NCI-H446 treated with DMSO at 0.1 percent for 48 hours (cell line): ENCODE measurements around the gene TXNRD2.
"Not testable (repeated sequence)": the region's sequence is repeated elsewhere in the genome, so short reads cannot be mapped to it uniquely, and the experiment has no call there.

Source experiments
- DNase-seq: peaks from one replicate; lab custom pipeline; 2025; lab: John Stamatoyannopoulos, UW

Gene TXNRD2

DNA sequence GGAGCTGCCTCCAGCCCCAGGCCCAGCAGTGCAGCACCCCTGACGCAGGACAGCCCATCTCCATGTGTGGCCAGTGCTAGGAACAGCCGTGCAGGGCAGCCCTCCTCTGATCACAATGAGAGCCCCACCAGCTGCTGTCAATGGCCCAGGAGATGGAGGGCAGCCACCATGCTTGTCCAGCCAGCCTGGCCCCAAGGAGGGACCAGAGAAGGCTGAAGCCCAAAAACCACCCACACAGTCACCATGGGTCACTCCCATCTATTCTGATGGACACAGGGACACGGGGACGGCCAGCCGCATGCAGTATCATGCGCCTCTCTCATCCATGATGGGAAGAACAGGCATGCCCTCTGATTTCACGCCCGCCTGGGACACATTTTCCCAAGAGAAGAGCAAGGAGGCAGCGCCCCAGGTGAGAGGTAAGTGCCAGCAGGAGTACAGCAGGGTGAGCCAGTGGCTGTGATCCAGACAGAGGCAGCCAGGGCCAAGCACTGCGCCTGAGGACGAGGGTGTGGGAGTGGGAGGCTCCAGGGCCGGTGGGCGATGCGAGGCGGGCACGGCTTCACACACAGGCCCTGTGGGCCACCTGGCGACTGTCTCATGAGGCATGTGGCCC is 53.4 kb downstream of the TXNRD2 start:
- no peak for DNase-seq

DNA sequence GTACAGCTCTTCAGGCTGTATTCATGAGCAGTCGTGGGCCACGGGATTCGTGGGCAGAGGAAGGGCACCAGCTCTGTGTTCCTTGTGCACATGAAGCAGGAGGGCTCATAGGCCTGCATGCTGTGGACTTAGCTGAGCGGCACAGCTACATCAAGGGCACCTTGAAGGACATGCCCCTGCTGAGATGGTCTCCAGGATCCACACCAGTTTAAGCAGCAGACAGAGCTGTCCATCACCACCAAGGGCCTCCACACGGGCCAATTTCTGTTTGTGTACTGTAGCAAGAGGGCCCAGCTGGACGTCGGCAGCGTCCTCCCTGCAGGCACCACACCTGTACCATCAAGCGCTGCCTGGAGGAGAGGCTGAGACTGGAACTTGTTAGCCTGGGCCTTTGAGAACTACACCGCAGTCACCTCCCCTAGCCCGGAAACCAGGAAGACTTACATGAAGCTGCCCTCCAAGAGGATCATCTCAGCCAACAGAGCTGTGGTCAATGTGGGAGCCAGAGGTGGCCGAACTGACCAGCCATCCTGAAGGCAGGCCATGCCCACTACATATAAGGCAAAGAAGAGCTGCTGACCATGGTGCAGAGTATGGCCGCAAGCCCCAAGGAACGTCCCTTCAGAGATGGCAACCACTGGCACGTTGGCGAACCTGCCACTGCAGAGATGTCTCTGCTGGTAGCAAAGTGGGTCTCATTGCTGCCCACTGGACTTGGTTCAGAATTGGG is 54.2 kb downstream of the TXNRD2 start:
- DNase-seq: no peak

DNA sequence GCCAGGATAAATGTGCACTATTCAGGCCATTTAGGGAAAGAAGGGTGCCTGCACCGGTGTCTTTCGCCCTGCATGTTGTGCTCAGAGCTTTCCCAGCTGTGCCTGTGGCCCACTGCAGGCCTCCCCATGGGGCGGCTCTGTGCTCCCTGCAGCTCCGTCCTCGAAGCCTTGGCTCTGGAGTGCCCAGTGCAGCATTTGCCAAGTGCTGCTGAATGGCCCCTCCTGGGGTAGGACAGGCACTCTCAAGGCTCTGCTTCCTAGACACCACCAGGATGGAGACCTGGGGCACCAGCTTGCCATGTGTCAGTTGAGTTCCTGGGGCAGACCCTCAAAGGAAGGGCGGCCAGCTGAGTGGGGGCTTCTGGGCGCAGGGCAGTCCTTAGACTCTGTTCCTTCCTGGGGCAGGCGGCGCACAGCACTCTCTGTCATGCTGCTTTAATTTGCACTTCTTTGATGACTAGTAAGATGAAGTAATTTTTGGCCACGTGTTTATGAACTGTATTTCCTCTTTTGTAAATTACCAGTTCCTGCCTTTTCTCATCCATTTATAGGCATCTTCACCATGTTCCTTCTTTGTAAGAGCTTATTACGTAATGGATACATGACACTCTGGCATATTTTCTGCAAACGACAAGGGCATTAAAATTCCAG is 54.9 kb downstream of the TXNRD2 start:
- DNase-seq: no peak

DNA sequence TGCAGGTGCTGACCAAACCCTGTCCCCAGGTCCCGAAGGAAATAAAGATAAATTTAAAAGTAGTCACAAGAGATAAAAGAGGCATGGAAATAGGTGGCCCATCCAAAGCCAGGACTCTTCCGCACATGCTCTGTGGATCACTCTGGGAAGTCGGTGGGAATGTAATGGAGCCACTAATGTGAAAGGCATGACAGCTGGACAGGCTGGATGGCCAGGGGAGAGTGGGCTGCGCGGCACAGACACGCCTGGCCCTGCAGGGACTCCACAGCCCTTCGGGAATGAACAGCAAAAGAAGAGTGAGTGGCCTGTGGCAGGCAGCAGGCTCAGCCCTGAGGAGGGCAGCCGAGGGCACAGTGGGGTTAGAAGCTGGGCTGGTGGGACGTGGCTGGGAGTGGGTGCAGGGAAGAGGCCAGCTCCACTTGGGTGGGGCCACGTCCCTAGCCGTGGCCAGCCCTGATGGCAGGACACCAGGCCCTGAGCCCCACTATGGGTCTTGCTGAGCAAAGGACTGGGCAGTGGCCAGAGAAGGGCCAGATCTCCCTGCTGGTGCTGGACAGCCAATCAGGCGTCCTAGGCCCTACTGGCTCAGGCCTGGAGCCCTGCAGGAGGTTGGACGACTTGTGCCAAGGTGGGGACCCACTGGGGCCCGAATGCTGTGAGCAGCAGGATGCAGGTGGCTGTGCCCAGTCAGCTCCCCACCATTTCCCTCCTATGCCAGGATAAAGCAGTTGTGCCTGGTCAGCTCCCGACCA is 55.6 kb downstream of the TXNRD2 start:
- no peak for DNase-seq

DNA sequence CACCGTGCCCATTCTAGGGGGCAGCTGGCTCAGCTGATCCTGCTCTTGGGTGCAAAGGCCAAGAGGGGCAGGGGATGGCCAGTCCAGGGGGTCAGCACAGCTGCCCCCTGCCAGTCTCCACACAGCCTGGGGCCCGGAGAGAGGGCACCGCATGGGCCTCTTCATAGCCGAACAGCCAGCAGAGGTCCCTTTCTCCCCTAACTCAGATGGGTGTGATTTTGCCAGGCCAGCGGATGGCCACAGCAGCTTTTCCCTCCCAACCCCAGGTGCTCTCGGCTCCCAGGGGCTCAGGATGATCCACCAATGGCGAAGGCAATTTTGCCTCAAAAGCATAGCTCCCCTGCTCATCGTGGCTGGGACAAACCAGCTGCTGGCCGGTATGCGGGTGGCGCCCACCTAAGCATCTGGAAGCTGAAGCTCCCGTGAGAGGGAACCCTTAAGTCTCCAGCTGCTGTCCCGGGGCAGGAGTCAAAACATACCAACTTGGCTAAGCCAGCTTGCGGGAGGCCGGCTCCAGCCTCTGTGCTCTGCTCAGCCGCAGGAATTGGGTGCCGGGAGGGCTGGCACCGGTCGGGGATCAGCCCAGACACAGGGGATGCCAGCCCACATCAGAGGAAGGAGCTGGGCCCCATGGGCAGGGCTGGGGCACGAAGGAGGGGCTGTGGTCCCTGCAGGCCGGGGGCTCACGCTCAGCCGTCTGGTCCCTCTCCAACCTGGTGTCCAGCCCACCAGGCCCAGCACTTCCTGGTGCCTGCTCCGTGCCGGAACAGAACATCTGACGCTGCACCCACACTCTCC is 56.5 kb downstream of the TXNRD2 start:
- DNase-seq: no peak

- DNase-seq: no peak
These were observed 57.3 kb downstream of the TXNRD2 start for GRCh38 chr22:19884161-19884953.

DNA sequence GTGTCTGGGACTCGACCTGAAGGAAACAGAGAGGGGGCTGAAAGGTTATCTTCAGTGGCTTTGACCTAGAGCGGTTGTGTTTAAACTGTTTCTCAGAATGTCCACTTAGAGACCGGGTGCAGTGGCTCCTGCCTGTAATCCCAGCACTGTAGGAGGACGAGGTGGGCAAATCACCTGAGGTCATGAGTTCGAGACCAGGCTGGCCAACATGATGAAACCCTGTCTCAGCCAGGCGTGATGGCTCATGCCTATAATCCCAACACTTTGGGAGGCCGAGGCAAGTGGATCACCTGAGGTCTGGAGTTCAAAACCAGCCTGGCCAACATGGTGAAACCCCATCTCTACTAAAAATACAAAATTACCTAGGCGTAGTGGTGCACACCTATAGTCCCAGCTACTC is 58.2 kb downstream of the TXNRD2 start:
- not testable (repeated sequence) for DNase-seq

DNA sequence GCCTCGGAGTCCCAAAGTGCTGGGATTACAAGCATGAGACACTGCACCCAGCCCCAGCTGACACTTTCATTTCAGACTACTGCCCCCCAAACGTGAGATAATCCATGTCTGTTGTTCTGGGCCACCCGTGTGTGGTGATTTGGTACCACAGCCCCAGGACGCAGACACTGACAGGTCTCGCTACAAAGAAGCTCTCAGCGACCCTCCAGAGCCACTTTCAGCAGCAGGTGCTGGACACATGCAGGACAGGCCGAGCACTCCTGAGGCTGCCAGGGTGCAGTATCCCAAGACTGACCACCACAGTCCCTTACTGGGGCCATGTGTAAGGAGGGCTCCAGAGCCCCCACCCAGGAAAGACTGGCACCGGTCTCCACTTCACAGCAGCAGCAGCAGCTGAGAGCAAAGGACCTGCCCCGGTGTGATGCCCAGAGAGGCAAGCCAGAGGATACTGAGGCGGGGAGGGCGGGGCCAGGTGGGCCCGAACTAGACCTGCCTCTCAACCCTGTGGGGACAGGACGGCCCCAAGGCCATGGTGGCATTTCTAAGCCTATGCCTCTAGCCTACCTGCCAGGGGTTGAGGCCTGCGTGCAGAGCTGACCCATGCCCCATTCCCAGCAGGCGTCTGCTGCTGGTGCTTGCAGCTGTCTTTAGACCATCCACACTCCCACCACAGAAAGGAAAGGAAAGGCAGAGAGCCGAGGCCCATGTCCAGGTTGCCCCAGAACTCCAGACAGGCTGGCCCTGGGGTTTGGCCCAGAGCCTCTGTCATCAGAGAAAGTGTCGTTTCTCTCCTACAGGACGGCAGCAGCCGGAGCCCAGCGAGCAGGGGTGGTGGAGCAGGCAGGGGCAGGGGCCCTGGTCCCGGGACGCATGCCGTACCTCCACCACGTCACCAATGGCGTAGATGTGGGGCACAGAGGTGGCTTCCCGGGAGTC is 58.9 kb downstream of the TXNRD2 start:
- no peak for DNase-seq

DNA sequence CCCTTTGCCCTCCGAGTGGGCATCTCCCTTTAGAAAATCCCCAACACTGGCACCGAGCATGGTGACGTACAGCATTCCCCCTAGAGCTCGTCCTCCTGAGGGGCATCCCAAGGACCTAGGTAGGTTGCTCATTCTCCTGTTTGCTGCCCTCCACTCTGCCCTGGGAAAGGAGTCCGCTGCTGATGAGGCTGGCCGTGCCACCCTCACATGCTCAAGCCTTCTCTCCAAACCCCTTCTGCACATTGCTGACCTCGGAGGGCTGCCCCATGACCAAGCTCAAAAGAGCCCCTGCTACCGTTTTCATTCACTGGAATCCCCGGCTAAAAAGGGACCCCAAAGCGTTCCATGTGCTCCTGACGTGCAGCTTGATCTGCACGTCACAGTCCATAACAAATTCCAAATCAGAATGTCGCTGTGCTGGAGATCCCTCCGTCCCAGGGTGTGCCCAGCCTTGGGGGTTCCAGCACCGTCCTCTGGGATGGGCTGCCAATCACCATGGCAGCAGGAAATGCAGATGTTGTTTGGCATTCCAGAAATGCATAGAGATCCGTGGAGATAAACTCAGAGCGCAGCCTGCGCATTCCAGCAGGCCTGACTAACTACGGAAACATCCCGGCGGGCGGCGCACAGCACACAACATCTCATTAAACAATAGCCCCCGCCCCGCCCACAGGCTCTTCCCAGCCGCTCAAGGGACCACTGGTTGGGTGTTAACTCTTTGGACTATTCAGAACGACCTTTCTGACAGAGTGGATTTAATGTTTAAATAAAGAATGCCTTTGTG is 60.6 kb downstream of the TXNRD2 start:
- no peak for DNase-seq

DNA sequence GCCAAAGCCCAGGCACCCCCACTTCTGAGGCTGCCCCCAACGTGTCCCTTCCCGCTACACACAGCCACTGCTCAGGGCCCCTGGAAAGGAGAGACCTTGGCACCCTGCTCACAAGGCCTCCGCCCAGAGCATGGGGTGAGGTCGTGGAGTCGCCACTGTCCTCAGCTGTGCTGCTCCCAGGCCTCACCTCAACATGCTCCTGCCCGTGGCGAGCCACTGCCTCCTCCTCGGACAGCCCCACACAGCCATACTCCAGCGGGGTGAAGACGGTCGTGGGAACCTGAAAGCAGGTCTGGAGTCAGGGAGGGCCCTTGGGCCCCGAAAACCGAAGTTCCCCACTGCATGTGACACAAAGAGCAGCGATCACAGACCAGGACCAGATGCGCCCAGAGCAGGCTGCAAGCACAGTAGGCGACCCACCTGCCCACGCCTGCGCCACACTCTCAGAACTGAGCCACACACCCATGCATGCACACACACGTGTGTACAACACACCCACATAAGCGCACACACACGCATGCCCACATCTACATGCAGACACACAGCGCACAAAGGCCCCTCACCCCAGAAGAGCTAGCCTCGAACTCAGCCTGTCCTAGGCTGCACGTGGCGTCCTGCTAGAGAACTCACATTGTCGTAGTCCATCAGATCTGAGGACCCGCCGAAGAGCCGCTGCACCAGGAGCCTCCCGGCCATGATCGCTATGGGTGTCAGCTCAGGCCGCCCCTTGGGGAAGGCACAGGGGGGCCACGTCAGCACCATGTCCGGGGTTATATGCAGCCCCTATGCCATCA is 61.4 kb downstream of the TXNRD2 start:
- DNase-seq: no peak

- no peak for DNase-seq
These were observed 62.0 kb downstream of the TXNRD2 start for GRCh38 chr22:19879643-19879991.

DNA sequence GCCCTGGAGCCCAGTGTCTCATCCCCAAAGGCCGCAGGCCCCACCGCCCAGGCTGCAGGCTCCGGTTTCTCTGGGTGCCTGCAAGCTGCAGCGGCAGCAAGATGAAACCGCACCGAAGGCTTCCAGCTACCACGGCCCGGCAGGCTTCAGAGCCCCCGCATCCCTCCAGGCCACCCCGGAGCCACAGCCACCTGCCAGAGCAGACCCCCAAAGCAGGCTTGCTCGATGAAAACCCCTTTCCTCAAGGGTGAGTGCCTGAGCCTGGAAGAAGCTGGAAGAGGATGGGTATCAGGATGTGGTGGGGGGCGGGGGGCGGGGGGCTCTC is 62.4 kb downstream of the TXNRD2 start:
- DNase-seq: no peak

DNA sequence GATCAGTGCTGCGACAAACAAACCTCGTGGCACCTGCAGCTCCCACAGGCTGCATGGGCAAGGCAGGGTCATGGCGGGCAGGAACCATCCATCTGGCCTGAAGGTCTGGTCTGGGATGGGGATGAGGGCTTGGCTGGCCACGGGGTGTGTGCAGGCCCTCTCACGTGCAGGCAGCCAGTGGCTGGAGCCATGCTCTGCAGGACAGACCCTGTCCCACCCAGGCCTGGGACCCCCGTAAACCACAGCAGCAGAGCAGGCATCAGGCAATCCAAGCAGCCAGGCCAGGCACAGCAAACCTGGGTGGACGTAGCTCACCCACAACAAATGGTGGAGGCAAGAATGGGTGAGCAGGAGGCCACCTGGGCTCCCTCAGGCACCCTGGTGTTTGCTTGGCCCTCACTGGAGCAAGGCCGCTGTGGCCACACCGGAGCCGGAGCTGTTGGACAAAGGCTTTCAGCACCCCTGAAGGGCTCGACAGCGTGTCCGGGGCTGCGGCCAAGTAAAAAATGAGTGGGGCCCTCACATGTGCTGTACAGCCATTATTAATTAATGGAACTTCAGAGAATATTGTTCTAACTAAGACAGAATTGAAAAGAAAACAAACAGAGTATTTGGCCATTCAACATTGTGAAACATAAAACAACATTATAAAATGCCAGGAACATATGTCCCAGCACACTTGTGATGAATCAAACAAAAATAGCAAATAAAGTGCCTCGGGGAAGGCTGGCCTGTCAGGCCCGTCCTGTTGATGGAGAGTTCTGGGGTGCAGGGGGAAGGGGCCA is 63.0 kb downstream of the TXNRD2 start:
- DNase-seq: no peak

DNA sequence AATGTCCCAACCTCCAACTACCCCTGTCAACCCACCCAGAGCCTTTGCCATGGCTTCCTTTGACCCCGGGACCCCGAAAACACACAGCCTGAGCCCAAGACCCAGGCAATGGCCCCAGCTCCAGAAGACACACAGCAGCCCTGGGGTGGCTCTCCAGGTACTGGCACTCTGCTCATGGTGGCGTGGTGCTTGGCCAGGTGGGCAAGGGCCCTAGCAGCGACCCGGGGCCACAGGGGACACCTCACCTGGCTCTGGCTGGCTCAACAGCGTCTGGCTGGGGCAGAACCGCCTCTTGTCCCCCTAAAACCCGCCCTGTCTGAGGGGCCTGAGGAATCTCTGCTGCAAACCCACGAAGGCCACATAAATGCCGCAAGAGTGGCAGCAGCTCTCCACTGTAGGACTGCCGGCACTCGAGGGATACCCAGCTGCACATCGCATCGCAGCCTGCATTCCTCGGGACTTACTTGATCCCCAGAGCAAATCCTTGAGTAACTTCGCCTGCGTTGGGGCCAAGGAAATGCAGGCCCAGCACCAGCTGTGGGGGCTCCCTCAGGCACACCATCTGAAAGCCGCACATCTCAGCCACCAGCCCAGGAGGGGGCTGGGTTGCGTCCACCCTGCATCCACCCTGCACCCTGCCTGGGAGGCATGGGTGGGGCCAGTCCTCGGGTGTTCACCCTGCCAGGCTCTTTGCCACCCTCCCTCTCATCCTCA is 63.8 kb downstream of the TXNRD2 start:
- DNase-seq: no peak

- no peak for DNase-seq
These were observed 64.5 kb downstream of the TXNRD2 start for GRCh38 chr22:19876941-19877625.

DNA sequence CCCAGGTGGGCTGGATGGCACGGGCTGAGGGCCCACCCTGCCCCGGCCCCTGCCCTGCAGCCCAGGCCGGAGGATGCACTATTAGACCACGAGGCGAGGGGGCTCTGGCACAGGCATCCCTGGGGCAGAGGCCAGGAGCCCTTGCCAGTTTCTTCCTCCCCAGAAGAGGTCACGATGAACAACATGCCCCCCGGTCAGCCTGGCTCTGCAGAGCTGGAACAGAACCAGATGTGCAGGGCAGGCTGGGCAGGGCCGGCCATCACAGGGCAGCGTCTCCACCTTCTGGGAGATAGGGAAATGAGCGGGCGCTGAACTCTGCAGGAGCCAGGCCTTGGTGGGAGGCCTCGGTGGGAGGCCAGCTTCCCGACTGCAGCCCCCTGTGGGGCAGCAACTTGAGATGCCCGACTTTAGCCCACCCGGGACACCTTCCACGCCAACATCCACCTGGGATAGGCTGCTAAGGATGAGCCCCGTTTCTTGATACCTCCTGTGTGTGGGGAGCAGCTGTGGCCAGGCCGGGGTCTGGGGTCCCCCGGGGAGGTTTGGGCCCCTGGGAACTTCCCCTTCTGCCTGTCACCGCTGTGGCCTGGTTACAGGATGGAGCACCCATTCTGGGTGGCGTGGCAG is 65.2 kb downstream of the TXNRD2 start:
- no peak for DNase-seq
